CD4-positive, alpha-beta T cell (primary cell): Measurements from ENCODE around the gene NIF3L1. TPM values are rescaled to one million over a fixed set of nuclear protein-coding genes. Genes with fewer than 3 reads are reported as not detected.
A peak's percentile ranks its signal among the peaks of the same experiment; 100 is the strongest.

ENCODE experiments used
- ATAC-seq: fragments of 200-7000 bp; cut with Tn5 transposase; one replicate; pipeline ENCODE4 v1.10.0; 2022; ENCODE audit warnings: mild to moderate bottlenecking; ENCODE audit not compliant: poor library complexity
- CTCF ChIA-PET: fragments of 350-600 bp; sonication (Branson Sonifier 250); formaldehyde crosslinking; loops from one replicate; lab custom pipeline; 2021; ENCODE audit warnings: antibody characterized with exemption, inconsistent platforms; lab: Charles Lee
- POLR2A ChIA-PET: fragments of 350-600 bp; sonication (Branson Sonifier 250); formaldehyde crosslinking; loops from one replicate; lab custom pipeline; 2021; ENCODE audit warnings: antibody characterized with exemption, inconsistent platforms; lab: Charles Lee
- DNase-seq, 14 experiments: peaks; one replicate each; pipeline ENCODE4 v3.0.0-alpha.2; 2013 to 2020; ENCODE audit warnings: mixed read lengths in 2 of 14
- H3K27ac ChIP-seq, 2 donors: one replicate each; pipeline versions ENCODE4 v1.5.1 to v1.7.0; 2013; ENCODE audit warnings: low read length in 2 of 2, low read depth in 1 of 2, mild to moderate bottlenecking in 1 of 2
- H3K27me3 ChIP-seq, 2 experiments: 1 replicate in 1 of 2; 2 replicates in 1 of 2; pipeline versions ENCODE4 v1.6.1 to v1.7.0; 2013; ENCODE audit warnings: low read length in 2 of 2, control low read depth in 1 of 2, mild to moderate bottlenecking in 1 of 2, moderate library complexity in 1 of 2; ENCODE audit not compliant: insufficient read depth in 2 of 2, control insufficient read depth in 1 of 2
- H3K36me3 ChIP-seq: one replicate; pipeline ENCODE4 v1.6.1; 2013; ENCODE audit warnings: low read length, control low read depth; ENCODE audit not compliant: insufficient read depth
- H3K4me1 ChIP-seq: one replicate; pipeline ENCODE4 v1.6.1; 2013; ENCODE audit warnings: low read length, control low read depth; ENCODE audit not compliant: insufficient read depth
- H3K4me3 ChIP-seq: one replicate; pipeline ENCODE4 v1.5.1; 2013; ENCODE audit warnings: mild to moderate bottlenecking, low read length, moderate library complexity
- H3K9me3 ChIP-seq, 2 experiments: 1 replicate in 1 of 2; 2 replicates in 1 of 2; pipeline versions ENCODE4 v1.6.1 to v1.7.0; 2013; ENCODE audit warnings: low read length in 2 of 2, mild to moderate bottlenecking in 2 of 2, control low read depth in 1 of 2, moderate library complexity in 1 of 2; ENCODE audit not compliant: control insufficient read depth in 1 of 2, insufficient read depth in 1 of 2
- H3K27ac Mint-ChIP-seq: one replicate; pipeline ENCODE4 v1.8.0; 2020; ENCODE audit warnings: mixed read lengths
- H3K27me3 Mint-ChIP-seq: one replicate; pipeline ENCODE4 v1.8.0; 2021; ENCODE audit warnings: mixed read lengths
- H3K36me3 Mint-ChIP-seq: one replicate; pipeline ENCODE4 v1.8.0; 2021; ENCODE audit warnings: low read depth, mixed read lengths
- H3K4me1 Mint-ChIP-seq: one replicate; pipeline ENCODE4 v1.8.0; 2021; ENCODE audit warnings: low read depth, mixed read lengths
- H3K4me3 Mint-ChIP-seq: one replicate; pipeline ENCODE4 v1.8.0; 2020; ENCODE audit warnings: mild to moderate bottlenecking, mixed read lengths
- H3K9me3 Mint-ChIP-seq: one replicate; pipeline ENCODE4 v1.8.0; 2020; ENCODE audit warnings: mixed read lengths
- CTCF ChIP-seq: fragments of 200-600 bp; IDR thresholded peaks from one replicate; pipeline ENCODE4 v1.8.0; 2022; ENCODE audit warnings: antibody characterized with exemption, mild to moderate bottlenecking
- intact Hi-C, 2 experiments: fragments of 100-400 bp; cut with DNase I in 1 of 2; cut with micrococcal nuclease in 1 of 2; formaldehyde crosslinking; loops; one replicate each; pipeline versions ENCODE4 v1.15.1 to v1.9.0; 2023 to 2025; cut with DNase I, micrococcal nuclease
- total RNA-seq, 174 experiments: library from RNA in 2 of 174; stranded (reverse) in 2 of 174; gene quantifications; one replicate each; pipeline ENCODE4 v1.2.3 and lab custom pipeline; 2021 to 2026

The NIF3L1 gene
- total RNA-seq, 2 experiments from 2014 or later = 6.1 to 6.7 TPM

GRCh38 chr2:200847269-200847668, 41.9 kb upstream of the NIF3L1 start:
- CTCF ChIA-PET = no interaction called here
- TF ChIP-seq CTCF = no peak

GRCh38 chr2:200847939-200848338, 41.2 kb upstream of the NIF3L1 start:
- Histone ChIP-seq H3K4me3 (no peak overlapping the region), H3K27me3 (no peaks in the 10 kb centered on the region), H3K36me3 (peaks cover 26% of the 10 kb centered on the region), H3K9me3 (no peaks in the 10 kb centered on the region), H3K4me1 (no peaks in the 10 kb centered on the region), H3K27ac (no peak overlapping the region)
- intact Hi-C loops = no loop called here
- ATAC-seq = no peak
- TF ChIP-seq CTCF = no peak
- Mint-ChIP-seq H3K27me3 (no peaks in the 10 kb centered on the region), H3K27ac (no peak overlapping the region), H3K4me3 (no peak overlapping the region), H3K36me3 (peaks cover 28% of the 10 kb centered on the region), H3K9me3 (no peaks in the 10 kb centered on the region), H3K4me1 (peaks cover 13% of the 10 kb centered on the region)
- ChIA-PET POLR2A (interaction anchor here (2.4 to 3.7 kb wide), 2 partner anchors 10 to 16 kb away, joined by 19 to 28 read pairs; partner anchors contain the start of gene CLK1), CTCF (no interaction called here)
- DNase-seq = no peak

More at GRCh38 chr2:200847269-200847668, 41.9 kb upstream of the NIF3L1 start:
- Histone ChIP-seq H3K4me3 (no peak overlapping the region), H3K27ac (no peak overlapping the region), H3K27me3 (no peaks in the 10 kb centered on the region), H3K4me1 (no peaks in the 10 kb centered on the region), H3K36me3 (peaks cover 19% of the 10 kb centered on the region), H3K9me3 (no peaks in the 10 kb centered on the region)
- DNase-seq (no peak), ATAC-seq (no peak)
- intact Hi-C loops = no loop called here
- Mint-ChIP-seq H3K4me3 (no peak overlapping the region), H3K4me1 (peaks cover 6% of the 10 kb centered on the region), H3K36me3 (peaks cover 22% of the 10 kb centered on the region), H3K27me3 (no peaks in the 10 kb centered on the region), H3K9me3 (no peaks in the 10 kb centered on the region), H3K27ac (no peak overlapping the region)
- POLR2A ChIA-PET = interaction anchor here (0.7 to 1.1 kb wide), 2 partner anchors 11 to 17 kb away, joined by 4 to 5 read pairs; partner anchors contain the start of gene CLK1

GRCh38 chr2:200850512-200851256, 38.5 kb upstream of the NIF3L1 start:
- TF ChIP-seq CTCF = no peak
- Mint-ChIP-seq H3K36me3 (peaks cover 56% of the 10 kb centered on the region), H3K27ac (peak overlapping the region; percentile 65), H3K4me1 (peaks cover 21% of the 10 kb centered on the region), H3K4me3 (peak overlapping the region; percentile 20), H3K27me3 (no peaks in the 10 kb centered on the region), H3K9me3 (no peaks in the 10 kb centered on the region)
- POLR2A ChIA-PET = interaction anchor here (1.7 to 3.7 kb wide), 4 partner anchors 7 to 17 kb away, joined by 4 to 35 read pairs (median 24); partner anchors contain the start of gene CLK1
- intact Hi-C loops = loop anchor here in 1 of 2 experiments (5.0 kb wide), 1 partner anchor 37 kb away; the partner anchor contains the start of genes NIF3L1 and PPIL3
- Histone ChIP-seq H3K27ac (no peak overlapping the region), H3K27me3 (no peaks in the 10 kb centered on the region), H3K36me3 (peaks cover 53% of the 10 kb centered on the region), H3K9me3 (no peaks in the 10 kb centered on the region), H3K4me1 (no peaks in the 10 kb centered on the region), H3K4me3 (no peak overlapping the region)
- DNase-seq = no peak
- ATAC-seq = no peak
- CTCF ChIA-PET = interaction anchor here (1.0 to 1.9 kb wide), 3 partner anchors 8 to 137 kb away, joined by 5 to 6 read pairs (median 5); partner anchors contain the start of genes NIF3L1 and PPIL3
